Ishikawa (cell line): Measurements from ENCODE around the gene COL4A2.

Experiments
- RAD21 ChIP-seq: IDR thresholded peaks from 2 replicates; pipeline ENCODE4 v1.6.1; 2012; ENCODE audit warnings: low read depth
- REST ChIP-seq: IDR thresholded peaks from 2 replicates; pipeline ENCODE4 v1.6.1; 2012; ENCODE audit warnings: low read depth, mild to moderate bottlenecking

GRCh38 chr13:110529522-110530311, 222.6 kb downstream of the COL4A2 start:
- TF ChIP-seq RAD21 (no peak), REST (no peak)
